Activated naive CD4-positive, alpha-beta T cell treated with anti-CD3 and anti-CD28 coated beads, Interleukin-2, amount 10 ng/mL, durations not matched to agents 7 days and 5 days (primary cell): ENCODE results near the gene OR10A5.
"Not testable (repeated sequence)": the region's sequence is repeated elsewhere in the genome, so short reads cannot be mapped to it uniquely, and the experiment has no call there.

Source experiments
- CTCF ChIA-PET: fragments of 350-600 bp; sonication (Branson Sonifier 250); formaldehyde crosslinking; loops from one replicate; lab custom pipeline; 2021; ENCODE audit warnings: antibody characterized with exemption; lab: Charles Lee
- DNase-seq: peaks from one replicate; pipeline ENCODE4 v3.0.0-alpha.2; 2020
- H3K27ac Mint-ChIP-seq: one replicate; pipeline ENCODE4 v1.8.0; 2021; ENCODE audit warnings: mild to moderate bottlenecking, moderate library complexity, mixed read lengths
- H3K27me3 Mint-ChIP-seq: one replicate; pipeline ENCODE4 v1.8.0; 2021; ENCODE audit warnings: mild to moderate bottlenecking, mixed read lengths
- H3K36me3 Mint-ChIP-seq: one replicate; pipeline ENCODE4 v1.8.0; 2021; ENCODE audit warnings: mixed read lengths
- H3K4me1 Mint-ChIP-seq: one replicate; pipeline ENCODE4 v1.8.0; 2021; ENCODE audit warnings: mixed read lengths
- H3K4me3 Mint-ChIP-seq: one replicate; pipeline ENCODE4 v1.8.0; 2021; ENCODE audit warnings: mild to moderate bottlenecking, moderate library complexity, mixed read lengths
- H3K9me3 Mint-ChIP-seq: one replicate; pipeline ENCODE4 v1.8.0; 2021; ENCODE audit warnings: mixed read lengths

Gene OR10A5, protein sequence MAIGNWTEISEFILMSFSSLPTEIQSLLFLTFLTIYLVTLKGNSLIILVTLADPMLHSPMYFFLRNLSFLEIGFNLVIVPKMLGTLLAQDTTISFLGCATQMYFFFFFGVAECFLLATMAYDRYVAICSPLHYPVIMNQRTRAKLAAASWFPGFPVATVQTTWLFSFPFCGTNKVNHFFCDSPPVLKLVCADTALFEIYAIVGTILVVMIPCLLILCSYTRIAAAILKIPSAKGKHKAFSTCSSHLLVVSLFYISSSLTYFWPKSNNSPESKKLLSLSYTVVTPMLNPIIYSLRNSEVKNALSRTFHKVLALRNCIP

DNA sequence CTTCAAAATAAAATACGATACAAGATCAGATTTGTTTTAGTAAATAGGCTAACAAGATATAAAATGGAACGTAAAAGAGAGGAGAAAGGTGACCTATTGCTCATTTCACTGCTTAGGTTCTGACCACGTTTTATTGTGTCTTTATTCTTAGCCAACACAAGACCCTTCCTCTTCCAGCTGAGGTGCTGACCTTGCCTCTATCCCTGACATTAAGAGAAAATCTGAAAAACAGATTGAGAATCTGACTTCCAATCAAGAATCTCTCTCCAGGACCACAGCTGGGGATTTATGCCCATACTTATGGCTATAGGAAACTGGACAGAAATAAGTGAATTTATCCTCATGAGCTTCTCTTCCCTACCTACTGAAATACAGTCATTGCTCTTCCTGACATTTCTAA is at the start of gene OR10A5:
OR10A5 (plus strand) TSS at position 301 of the 400 bp plus-strand sequence; CDS start at position 301, 0 bp downstream.
- CTCF ChIA-PET: no interaction called here
- Mint-ChIP-seq H3K36me3 (no peaks in the 10 kb centered on the region), H3K4me3 (no peak within 1 kb of the TSS), H3K27ac (no peak within 1 kb of the TSS), H3K9me3 (peaks cover 1% of the 10 kb centered on the region), H3K4me1 (peaks cover 2% of the 10 kb centered on the region), H3K27me3 (no peaks in the 10 kb centered on the region)
- no peak for DNase-seq

DNA sequence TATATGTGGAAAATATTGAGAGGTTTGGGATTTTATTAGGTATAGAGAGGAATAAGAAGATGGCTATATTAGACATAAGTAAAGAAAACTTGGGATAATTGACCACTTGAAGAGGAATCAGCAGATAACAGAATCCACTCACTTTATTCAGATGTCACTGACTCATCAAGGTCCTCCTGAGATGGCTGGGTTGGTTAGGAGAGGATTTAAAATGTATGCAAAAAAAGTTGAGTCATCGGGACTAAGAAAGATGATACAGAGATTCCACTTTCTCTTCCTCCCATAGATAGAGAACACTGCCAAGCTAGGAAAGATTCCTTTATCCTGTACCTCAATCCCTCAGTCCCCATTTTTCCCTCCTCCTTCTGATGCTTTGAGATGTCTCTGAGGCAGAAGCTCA is 46.1 kb upstream of the OR10A5 start, which contains the start of gene OR6A2:
OR6A2 (minus strand) TSS at position 288 of the 400 bp plus-strand sequence. CDS start 3,981 bp downstream, outside the sequence.
- no peak within 1 kb of the TSS for H3K27ac Mint-ChIP-seq
- H3K9me3 Mint-ChIP-seq: peaks cover 4% of the 10 kb centered on the region
- DNase-seq: no peak
- H3K36me3 Mint-ChIP-seq: no peaks in the 10 kb centered on the region
- no peak within 1 kb of the TSS for H3K4me3 Mint-ChIP-seq
- CTCF ChIA-PET: interaction anchor here (0.5 to 1.1 kb wide), 2 partner anchors 13 to 40 kb away, joined by 3 to 4 read pairs; no protein-coding TSS in a partner anchor
- no peaks in the 10 kb centered on the region for H3K4me1 Mint-ChIP-seq
- peaks cover 11% of the 10 kb centered on the region for H3K27me3 Mint-ChIP-seq

DNA sequence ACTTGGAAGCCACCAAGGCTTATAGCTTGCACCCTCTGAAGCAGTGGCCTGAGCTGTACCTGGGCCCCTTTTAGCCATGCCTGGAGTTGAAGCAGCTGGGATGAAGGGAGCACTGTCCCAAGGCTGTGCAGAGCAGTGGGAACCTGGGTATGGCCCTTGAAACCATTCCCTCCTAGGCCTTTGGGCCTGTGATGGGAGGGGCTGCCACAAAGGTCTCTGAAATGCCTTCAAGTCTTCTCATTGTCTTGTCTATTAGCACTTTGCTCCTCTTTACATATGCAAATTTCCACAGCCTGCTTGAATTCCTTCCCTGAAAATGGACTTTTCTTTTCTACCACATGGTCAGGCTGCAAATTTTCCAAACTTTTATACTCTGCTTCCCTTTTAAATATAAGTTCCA is 44.4 kb upstream of the OR10A5 start:
- H3K27ac Mint-ChIP-seq, CTCF ChIA-PET, H3K9me3 Mint-ChIP-seq, DNase-seq, H3K4me3 Mint-ChIP-seq, H3K36me3 Mint-ChIP-seq, H3K4me1 Mint-ChIP-seq: not testable (repeated sequence)
- H3K27me3 Mint-ChIP-seq: peaks cover 16% of the 10 kb centered on the region

DNA sequence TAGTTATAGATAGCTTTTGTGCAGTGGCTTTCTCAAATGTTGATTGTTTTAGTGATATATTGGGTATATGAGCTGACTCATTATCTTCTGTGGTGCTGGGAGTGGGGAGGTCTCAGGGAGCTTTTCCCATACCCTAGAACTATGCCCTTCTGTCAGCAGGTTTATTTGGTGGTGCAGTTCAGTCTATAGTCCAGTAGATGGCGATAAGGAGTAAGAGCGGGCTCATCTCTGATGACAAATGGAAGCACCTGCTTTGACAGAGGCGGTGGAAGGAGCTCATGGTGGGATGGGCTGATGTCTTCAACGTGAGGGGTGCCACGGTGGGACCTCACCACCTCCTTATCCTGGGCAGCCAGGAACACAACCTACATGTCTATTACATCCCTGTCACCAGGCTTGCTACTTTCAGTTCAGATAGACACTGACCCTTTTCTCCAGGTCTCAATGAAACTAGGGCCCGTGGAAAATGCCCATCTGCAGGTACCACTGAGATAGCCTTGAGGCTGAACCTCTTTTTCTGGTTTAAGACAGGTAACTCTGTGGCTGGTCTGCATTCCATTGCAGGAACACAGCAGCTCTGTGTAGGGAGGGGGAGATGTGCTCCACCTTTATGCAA is 33.0 kb upstream of the OR10A5 start:
- no peaks in the 10 kb centered on the region for H3K36me3 Mint-ChIP-seq
- H3K9me3 Mint-ChIP-seq: no peaks in the 10 kb centered on the region
- DNase-seq: peak; percentile 30
- no peaks in the 10 kb centered on the region for H3K4me1 Mint-ChIP-seq
- CTCF ChIA-PET: interaction anchor here (0.6 to 1.7 kb wide), 17 partner anchors 12 to 841 kb away, joined by 3 to 19 read pairs (median 3); partner anchors contain the start of gene OR2AG2
- peaks cover 22% of the 10 kb centered on the region for H3K27me3 Mint-ChIP-seq
- no peak overlapping the region for H3K4me3 Mint-ChIP-seq
- no peak overlapping the region for H3K27ac Mint-ChIP-seq

DNA sequence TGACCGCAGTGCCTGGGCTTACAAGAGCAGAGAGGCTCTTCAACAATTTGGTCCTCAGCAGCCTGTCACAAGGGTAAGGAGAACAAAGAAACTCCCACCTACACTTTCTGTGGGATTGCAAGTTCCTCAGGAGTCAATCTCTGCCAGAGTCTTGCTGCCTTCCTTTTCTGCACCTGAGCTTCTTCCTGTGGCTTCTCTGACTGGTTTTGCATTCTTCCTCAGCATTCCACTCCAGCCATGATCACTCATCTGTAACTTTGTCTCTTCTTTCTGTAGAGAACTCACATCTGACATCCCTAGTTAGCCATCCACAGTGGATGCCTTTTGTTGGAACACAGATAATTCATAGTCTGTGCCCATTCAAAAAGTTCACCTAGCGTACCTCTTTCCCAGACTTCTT is 31.8 kb upstream of the OR10A5 start:
- Mint-ChIP-seq H3K36me3 (no peaks in the 10 kb centered on the region), H3K4me3 (no peak overlapping the region), H3K4me1 (no peaks in the 10 kb centered on the region), H3K27me3 (peaks cover 24% of the 10 kb centered on the region), H3K9me3 (no peaks in the 10 kb centered on the region), H3K27ac (no peak overlapping the region)
- CTCF ChIA-PET: no interaction called here
- DNase-seq: no peak

DNA sequence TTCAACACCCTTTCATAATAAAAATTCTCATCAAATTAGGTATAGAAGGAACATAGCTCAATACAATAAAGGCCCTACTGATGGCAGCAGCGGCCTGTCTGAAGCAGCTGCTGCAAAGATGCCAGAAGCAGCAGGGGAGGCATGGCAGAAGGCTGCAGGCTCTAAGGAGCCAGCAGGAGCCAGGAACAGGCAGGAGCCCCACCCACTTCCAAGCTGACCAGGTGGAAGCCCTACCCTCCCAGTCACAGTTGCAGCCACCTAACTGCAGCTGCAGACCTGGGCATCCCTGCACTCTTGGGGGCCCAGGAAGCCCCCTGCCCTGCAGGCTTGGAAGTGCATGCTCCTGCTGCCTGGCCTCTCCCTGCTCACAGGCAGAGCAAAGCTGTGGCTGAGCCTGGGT is 27.8 kb upstream of the OR10A5 start:
- CTCF ChIA-PET: interaction anchor here (0.9 kb wide), 1 partner anchor 62 kb away, joined by 3 read pairs; no protein-coding TSS in a partner anchor
- no peak overlapping the region for H3K4me3 Mint-ChIP-seq
- H3K9me3 Mint-ChIP-seq: no peaks in the 10 kb centered on the region
- H3K27ac Mint-ChIP-seq: no peak overlapping the region
- H3K4me1 Mint-ChIP-seq: no peaks in the 10 kb centered on the region
- no peaks in the 10 kb centered on the region for H3K36me3 Mint-ChIP-seq
- DNase-seq: no peak
- peaks cover 15% of the 10 kb centered on the region for H3K27me3 Mint-ChIP-seq

DNA sequence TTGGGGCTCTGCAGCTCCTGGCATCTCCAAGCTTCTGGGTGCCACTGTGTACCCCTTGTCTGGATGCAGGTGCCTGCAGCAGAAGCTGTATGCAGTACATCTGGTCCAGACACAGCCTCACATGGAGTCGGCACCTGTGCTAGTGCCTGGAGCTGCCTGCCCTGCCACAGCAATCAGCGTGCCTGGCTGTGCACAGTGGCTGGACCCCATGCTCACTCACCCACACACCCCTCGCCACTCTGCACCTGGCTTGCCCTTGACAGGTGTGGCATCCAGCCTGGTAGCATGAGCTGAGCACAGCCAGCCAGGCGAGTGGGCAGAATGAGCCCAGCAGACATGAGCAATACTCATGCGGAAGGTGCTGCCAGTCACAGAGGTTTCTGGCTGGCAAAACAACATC is 26.5 kb upstream of the OR10A5 start:
- no peaks in the 10 kb centered on the region for H3K36me3 Mint-ChIP-seq
- H3K4me3 Mint-ChIP-seq: no peak overlapping the region
- H3K27ac Mint-ChIP-seq: no peak overlapping the region
- CTCF ChIA-PET: interaction anchor here (0.6 kb wide), 1 partner anchor 10 kb away, joined by 3 read pairs; no protein-coding TSS in a partner anchor
- DNase-seq: no peak
- H3K9me3 Mint-ChIP-seq: no peaks in the 10 kb centered on the region
- H3K27me3 Mint-ChIP-seq: peaks cover 7% of the 10 kb centered on the region
- no peaks in the 10 kb centered on the region for H3K4me1 Mint-ChIP-seq

DNA sequence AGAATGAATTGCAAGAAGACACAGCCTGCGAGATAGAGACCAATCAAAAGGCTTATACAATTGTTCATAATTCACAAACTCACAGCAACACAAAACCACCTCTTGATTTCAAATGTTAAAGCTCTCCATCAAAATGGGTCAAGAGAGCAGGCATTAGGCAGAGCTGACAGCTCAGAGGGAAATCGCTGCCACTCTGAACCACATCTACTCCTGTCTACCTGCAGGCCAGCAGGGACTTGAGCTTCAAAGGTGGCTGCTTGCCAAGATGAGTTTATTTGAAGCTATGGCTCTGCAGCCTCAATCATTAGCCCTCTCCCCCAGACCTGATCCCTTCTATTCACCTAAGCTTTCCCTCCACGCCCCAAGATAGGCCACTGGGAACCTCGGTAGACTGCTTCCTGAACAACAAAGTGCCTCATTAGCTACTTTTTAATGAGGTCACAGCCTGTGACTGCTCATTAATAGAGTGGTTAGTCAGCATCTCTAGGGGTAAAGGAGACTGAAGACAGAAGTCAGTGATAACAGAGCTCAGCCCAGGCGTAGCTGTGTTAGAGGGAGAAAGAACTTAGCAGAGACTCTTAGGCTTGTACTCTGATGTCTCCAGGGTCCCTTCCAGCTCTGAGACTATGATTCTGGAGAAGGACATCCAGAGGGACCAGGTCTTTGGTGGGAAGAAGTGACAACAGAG is 21.2 kb upstream of the OR10A5 start:
- DNase-seq: no peak
- no peak overlapping the region for H3K27ac Mint-ChIP-seq
- no peaks in the 10 kb centered on the region for H3K27me3 Mint-ChIP-seq
- no peaks in the 10 kb centered on the region for H3K36me3 Mint-ChIP-seq
- H3K4me3 Mint-ChIP-seq: no peak overlapping the region
- H3K4me1 Mint-ChIP-seq: no peaks in the 10 kb centered on the region
- H3K9me3 Mint-ChIP-seq: no peaks in the 10 kb centered on the region
- CTCF ChIA-PET: interaction anchor here (3.1 kb wide), 1 partner anchor 12 kb away, joined by 19 read pairs; no protein-coding TSS in a partner anchor

DNA sequence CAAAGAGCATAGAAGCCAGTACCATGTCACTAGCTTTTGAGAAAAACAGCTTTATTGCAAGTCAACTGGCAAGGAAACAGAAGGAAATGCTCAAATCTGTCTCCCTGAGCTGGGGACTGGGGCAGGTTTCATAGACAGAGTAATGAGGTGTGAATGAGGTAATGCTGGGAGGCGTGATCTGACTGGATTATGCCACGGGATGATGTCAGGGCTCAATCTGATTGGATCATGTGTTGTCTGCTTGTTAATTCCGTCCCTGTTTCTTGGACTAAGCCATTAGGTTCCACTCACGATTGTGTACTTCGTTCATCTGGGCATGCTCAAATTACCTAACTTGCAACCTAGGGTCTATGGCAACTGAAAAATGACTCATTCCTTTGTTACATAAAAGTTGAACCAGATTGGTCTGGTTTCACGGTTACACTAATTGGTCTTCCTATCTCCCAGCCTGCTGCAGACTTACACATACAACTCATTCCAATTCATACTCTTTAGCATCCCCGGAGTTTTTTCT is 20.2 kb upstream of the OR10A5 start:
- Mint-ChIP-seq H3K9me3 (no peaks in the 10 kb centered on the region), H3K27me3 (no peaks in the 10 kb centered on the region), H3K36me3 (no peaks in the 10 kb centered on the region), H3K4me1 (no peaks in the 10 kb centered on the region), H3K27ac (no peak overlapping the region), H3K4me3 (no peak overlapping the region)
- DNase-seq: no peak
- CTCF ChIA-PET: interaction anchor here (3.1 kb wide), 1 partner anchor 13 kb away, joined by 19 read pairs; no protein-coding TSS in a partner anchor

DNA sequence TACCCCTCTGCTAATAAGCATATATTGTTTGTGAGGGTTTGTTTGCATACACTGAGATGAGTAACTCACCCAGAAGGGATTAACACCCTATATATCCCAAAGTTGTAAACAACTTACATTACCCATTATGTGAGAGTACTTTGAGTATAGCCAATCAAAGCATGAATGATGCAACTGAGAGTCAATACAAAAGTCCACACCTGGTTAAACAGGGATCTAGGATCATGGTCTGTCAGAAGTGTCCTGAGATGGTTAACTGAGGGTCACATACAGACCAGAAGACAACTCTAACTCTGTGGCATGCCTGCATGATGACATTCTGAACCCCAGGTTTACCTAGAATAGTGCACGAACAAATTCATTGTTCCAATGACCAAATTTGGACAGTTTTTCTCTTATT is 17.4 kb upstream of the OR10A5 start:
- Mint-ChIP-seq H3K9me3 (no peaks in the 10 kb centered on the region), H3K4me3 (no peak overlapping the region), H3K27ac (no peak overlapping the region), H3K36me3 (no peaks in the 10 kb centered on the region), H3K4me1 (no peaks in the 10 kb centered on the region), H3K27me3 (no peaks in the 10 kb centered on the region)
- DNase-seq: no peak
- CTCF ChIA-PET: no interaction called here

DNA sequence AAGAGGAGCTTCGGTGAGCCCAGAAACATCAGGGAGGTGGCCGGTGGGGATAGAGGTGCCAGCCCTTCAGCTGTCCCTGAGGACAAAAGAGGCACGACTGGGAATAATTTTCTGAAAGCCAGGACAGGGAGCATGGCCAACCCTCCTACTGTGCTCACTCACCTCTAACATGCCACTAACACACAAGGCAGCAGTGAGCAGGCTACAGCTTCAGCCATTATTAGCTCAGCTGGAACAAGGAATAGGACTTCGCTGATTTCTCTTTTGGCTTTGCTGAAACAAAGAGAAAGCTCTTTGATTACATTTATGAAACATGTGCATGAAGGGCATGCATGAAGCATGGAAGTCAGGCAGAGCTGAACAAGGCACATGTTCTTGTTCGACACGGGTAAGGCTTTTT is 12.1 kb upstream of the OR10A5 start:
- no peaks in the 10 kb centered on the region for H3K9me3 Mint-ChIP-seq
- no peaks in the 10 kb centered on the region for H3K4me1 Mint-ChIP-seq

DNA sequence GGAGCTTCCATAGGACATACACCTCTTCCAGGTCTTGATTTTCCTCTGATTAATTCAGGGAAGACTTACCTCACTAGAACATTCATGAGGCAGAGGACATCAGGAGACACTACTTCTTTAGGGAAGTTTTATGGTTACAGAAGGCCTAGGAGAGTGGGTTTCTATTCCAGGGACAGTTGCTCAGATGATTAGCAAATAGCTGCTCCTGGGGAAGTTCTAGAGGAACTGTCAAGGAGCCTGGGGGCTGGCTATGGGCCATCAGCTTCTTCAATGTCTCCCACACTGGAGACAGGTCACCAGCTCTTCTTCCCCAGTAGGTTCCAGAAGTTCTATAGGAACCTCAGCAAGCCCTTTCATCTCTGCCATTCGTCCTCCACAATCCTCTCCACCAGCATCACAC is 11.5 kb upstream of the OR10A5 start:
- no peak overlapping the region for H3K27ac Mint-ChIP-seq
- no peaks in the 10 kb centered on the region for H3K27me3 Mint-ChIP-seq
- DNase-seq: no peak
- H3K36me3 Mint-ChIP-seq: no peaks in the 10 kb centered on the region
- no peak overlapping the region for H3K4me3 Mint-ChIP-seq
- CTCF ChIA-PET: interaction anchor here (1.4 kb wide), 1 partner anchor 9 kb away, joined by 3 read pairs; no protein-coding TSS in a partner anchor
- H3K9me3 Mint-ChIP-seq: no peaks in the 10 kb centered on the region
- no peaks in the 10 kb centered on the region for H3K4me1 Mint-ChIP-seq

More for the DNA sequence above, 12.1 kb upstream of the OR10A5 start:
- Mint-ChIP-seq H3K27me3 (no peaks in the 10 kb centered on the region), H3K27ac (no peak overlapping the region), H3K4me3 (no peak overlapping the region), H3K36me3 (no peaks in the 10 kb centered on the region)
- CTCF ChIA-PET: interaction anchor here (1.2 to 1.4 kb wide), 2 partner anchors 10 to 21 kb away, joined by 3 to 5 read pairs; no protein-coding TSS in a partner anchor
- DNase-seq: no peak

DNA sequence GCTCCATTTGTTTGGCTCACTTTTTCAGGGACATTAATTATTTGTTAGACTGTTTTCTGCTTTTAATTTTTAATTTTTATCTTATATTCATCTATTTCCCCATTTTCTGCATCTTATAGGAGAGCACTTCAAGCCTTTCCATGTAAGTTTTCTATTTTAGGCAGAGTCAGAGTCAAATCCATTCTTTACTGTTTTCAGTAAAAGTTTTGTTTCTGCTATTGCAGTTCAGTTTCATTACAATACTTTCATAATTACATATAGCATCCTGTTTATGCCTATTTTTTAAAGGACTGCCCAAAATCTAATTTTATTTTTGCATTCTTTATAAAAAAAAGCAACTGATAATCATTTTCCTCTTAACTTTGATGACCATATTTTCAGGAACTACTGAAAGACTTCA is 3.8 kb upstream of the OR10A5 start:
- DNase-seq: no peak
- CTCF ChIA-PET: no interaction called here
- H3K4me1 Mint-ChIP-seq: peaks cover 2% of the 10 kb centered on the region
- H3K36me3 Mint-ChIP-seq: no peaks in the 10 kb centered on the region
- no peaks in the 10 kb centered on the region for H3K9me3 Mint-ChIP-seq
- no peaks in the 10 kb centered on the region for H3K27me3 Mint-ChIP-seq
- no peak overlapping the region for H3K4me3 Mint-ChIP-seq
- H3K27ac Mint-ChIP-seq: no peak overlapping the region

DNA sequence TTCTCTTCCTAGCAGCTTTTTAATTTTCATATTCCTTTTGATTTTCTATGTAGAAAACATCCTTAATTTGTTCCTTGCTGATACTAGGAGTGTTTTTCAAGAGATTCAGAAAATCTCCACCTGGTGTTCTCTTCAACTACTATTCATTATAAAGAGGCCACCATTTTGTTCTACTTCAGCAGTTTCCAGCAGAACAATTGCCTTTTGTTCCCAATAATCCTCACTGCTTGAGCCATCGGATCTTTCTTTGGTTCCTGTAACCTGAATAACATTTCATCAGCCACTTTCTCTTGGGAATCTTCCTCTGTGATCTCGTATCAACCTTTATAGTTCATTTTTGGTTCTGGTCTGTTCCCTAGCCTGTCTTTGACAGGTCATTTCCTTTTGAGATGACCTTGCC is 1.8 kb upstream of the OR10A5 start:
- peaks cover 2% of the 10 kb centered on the region for H3K4me1 Mint-ChIP-seq
- no peak overlapping the region for H3K27ac Mint-ChIP-seq
- CTCF ChIA-PET: interaction anchor here (0.8 kb wide), 1 partner anchor 10 kb away, joined by 3 read pairs; no protein-coding TSS in a partner anchor
- no peaks in the 10 kb centered on the region for H3K36me3 Mint-ChIP-seq
- no peaks in the 10 kb centered on the region for H3K9me3 Mint-ChIP-seq
- H3K4me3 Mint-ChIP-seq: no peak overlapping the region
- DNase-seq: no peak
- H3K27me3 Mint-ChIP-seq: no peaks in the 10 kb centered on the region
